ENCODE measurements around the gene CREB5. TPM values are rescaled to one million over a fixed set of nuclear protein-coding genes. Genes with fewer than 3 reads are reported as not detected.
A peak's percentile ranks its signal among the peaks of the same experiment; 100 is the strongest.

Gene CREB5
- total and polyA plus RNA-seq, 2 experiments from 2014 or later: 2.4 to 4.4 TPM

- TF ChIP-seq ZNF462 (CRISPR knock-in tag; IDR thresholded peaks at IDR 0.05) (no peak), ZNF114 (CRISPR knock-in tag; IDR thresholded peaks at IDR 0.05) (no peak), STAT1 (IDR thresholded peaks at IDR 0.05; ENCODE audit: unreplicated experiment) (no peak), POLR2AphosphoS5 (IDR thresholded peaks at IDR 0.05; ENCODE audit: low read depth) (no peak), CREB1 (CRISPR knock-in tag; IDR thresholded peaks at IDR 0.05; ENCODE audit: low read depth) (no peak), EZH2 (IDR thresholded peaks at IDR 0.05; ENCODE audit: low read depth, unreplicated experiment) (no peak), REST (IDR thresholded peaks at IDR 0.05; ENCODE audit: unreplicated experiment) (no peak), JUNB (IDR thresholded peaks at IDR 0.05; ENCODE audit: unreplicated experiment) (no peak), CTCF (conservative IDR thresholded peaks at IDR 0.05; ENCODE audit: low read depth in 2 of 2) (no peak)
- Histone ChIP-seq H3K4me2 (no peak overlapping the region), H2AFZ (0 out of 2 replicates have a peak overlapping the region, but pooled peaks have one; percentile 9), H3K4me3 (no peak overlapping the region), H3F3A (replicated peaks; ENCODE audit: low read depth) (no peaks in the 10 kb centered on the region), H3K79me2 (replicated peaks; ENCODE audit: insufficient read depth) (no peaks in the 10 kb centered on the region), H3K9me2 (ENCODE audit: insufficient read depth) (no peaks in the 10 kb centered on the region), H3K36me3 (ENCODE audit: insufficient read depth) (no peaks in the 10 kb centered on the region), H3K27me3 (ENCODE audit: insufficient read depth) (no peaks in the 10 kb centered on the region), H3K27ac (ENCODE audit: low read depth) (no peak overlapping the region), H4K20me1 (replicated peaks; ENCODE audit: insufficient read depth) (no peaks in the 10 kb centered on the region), H3K4me1 (ENCODE audit: insufficient read depth) (peaks cover 24% of the 10 kb centered on the region)
- ATAC-seq (no peak), DNase-seq (ENCODE audit: low spot score) (no peak)
- H3K36me3 Mint-ChIP-seq (ENCODE audit: low read depth): no peaks in the 10 kb centered on the region
- H3K27me3 Mint-ChIP-seq (ENCODE audit: insufficient read depth, low read depth, poor library complexity): peaks cover 10% of the 10 kb centered on the region
- H3K9me3 Mint-ChIP-seq: no peaks in the 10 kb centered on the region
- H3K4me1 Mint-ChIP-seq: peaks cover 39% of the 10 kb centered on the region
- H3K4me3 Mint-ChIP-seq: no peak overlapping the region
- H3K27ac Mint-ChIP-seq: no peak overlapping the region
Observed at GRCh38 chr7:28487487-28487886, 75.2 kb downstream of the CREB5 start.
